ENCODE data around the gene ADRB1.

GRCh38 chr10:114017271-114017670, 26.4 kb upstream of the ADRB1 start:
- TF ChIP-seq CTCF (IDR thresholded peaks at IDR 0.05) (no peak), POLR2A (IDR thresholded peaks at IDR 0.05) (no peak)
